Stimulated activated CD8-positive, alpha-beta memory T cell treated with anti-CD3 and anti-CD28 coated beads, Interleukin-12 subunit alpha, Interleukin-12 subunit beta, amount 100 ng/mL, for 24 hours (primary cell): Measurements from ENCODE around the gene SLC44A1.
A peak's percentile ranks its signal among the peaks of the same experiment; 100 is the strongest.

Source experiments
- DNase-seq: peaks from one replicate; pipeline ENCODE4 v3.0.0-alpha.2; 2020; ENCODE audit errors: extremely low read depth

The SLC44A1 gene

GRCh38 chr9:105392531-105392930 lies 148.1 kb downstream of the SLC44A1 start:
- DNase-seq = no peak

DNA sequence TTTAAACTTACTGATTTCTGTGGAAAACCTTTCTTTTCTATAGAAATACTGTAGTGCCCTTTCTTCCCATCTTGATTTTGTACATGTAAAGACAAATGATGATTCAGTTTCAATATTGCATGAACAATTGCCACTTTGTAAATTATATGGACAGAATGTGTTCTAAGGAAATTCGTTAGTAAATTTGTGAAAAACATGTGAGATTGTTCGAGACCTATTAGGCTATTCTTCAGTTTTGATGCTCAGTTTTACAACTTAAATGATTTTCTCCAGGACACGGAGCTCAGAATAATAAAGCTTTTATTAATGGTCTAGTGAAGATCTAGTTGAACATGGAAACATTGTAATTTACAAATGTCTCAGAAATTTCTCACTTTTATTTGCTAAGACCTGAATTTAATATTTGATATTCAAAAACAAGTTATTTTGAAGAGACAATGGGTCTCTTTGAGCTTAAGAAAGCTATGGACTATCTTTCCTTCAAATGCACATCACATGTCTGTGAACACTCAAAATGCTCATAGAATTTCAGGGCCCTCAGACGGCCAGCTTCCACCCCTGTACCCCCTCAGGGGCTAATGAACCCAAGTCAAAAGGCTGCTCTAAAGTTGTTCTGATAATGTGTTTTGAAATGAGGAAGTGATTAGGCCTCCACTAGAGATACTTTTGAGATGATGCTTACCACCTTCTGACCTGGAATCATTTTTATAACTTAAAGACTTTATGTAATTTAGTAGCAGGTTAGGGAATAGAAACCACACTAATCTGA lies 149.3 kb downstream of the SLC44A1 start:
- no peak for DNase-seq

GRCh38 chr9:105396441-105396840 lies 152.0 kb downstream of the SLC44A1 start:
- DNase-seq = no peak

DNA sequence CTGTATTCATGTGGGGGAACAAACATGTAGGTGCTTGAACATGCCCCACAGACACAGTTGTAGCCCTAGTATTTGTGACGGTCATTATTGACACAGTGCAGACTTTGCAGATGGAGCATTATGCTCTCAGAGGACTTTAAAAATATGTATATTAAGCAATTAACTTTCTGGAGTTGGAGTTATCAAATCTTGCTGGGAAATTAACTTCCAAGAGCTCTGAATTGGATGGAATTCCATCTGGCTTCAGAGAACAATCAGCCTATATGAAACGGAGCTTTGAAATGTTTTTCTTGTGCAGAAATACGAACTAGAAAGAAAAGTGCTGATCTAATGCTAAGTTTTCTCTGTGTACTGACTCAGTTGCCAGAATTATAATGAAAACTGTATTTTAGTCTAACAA lies 152.4 kb downstream of the SLC44A1 start:
- no peak for DNase-seq

GRCh38 chr9:105399117-105399516 lies 154.7 kb downstream of the SLC44A1 start:
- DNase-seq = no peak

DNA sequence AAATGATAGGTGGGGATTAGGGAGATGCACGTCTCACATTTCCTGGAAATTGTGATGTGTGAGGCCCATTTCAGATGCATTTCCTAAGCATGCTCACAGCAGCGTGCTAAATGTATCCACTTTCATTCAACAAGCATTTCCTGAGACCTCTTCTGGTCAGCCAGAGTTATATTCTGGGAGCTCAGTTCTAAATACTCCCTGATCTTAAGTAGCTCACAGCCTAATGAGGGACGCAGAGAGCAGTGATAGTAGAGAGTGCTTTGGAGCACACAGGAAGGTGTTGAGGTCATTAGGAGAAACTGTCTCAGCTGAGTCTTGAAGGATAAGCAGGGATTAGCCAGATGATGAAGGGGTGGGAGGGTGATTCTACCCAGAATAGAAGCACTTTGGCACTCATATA lies 157.2 kb downstream of the SLC44A1 start:
- no peak for DNase-seq

- no peak for DNase-seq
Observed at GRCh38 chr9:105403552-105404248, 159.2 kb downstream of the SLC44A1 start.

DNA sequence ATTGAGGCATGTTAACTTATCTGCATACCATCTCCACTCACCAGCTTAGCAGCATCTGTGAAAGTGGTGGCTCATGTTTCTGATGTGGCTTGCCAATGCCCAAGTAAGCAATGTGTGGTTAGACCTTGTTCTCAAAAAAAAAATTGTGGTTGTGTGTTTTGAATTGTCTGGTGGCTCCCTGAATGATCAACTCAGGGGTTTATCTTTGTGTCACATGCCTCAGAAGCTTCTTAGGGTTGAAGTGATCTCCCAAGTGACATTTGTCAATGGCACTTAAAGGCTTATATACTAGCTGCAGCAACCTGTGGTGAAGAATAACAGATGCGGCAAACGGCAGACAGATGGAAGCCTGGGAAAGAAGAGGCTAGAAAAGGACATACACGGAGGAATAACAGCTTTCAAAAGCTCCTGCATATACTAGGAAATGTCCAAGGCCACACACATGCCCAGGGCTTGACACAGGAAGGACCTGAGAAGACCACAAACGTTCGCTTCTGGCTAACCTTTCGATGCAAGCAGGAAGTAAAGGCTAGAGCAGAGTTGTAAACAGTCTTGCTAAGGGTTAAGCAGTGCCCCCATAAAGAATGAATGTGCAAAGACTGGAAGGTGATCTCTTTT lies 161.2 kb downstream of the SLC44A1 start:
- peak; percentile 20 for DNase-seq

DNA sequence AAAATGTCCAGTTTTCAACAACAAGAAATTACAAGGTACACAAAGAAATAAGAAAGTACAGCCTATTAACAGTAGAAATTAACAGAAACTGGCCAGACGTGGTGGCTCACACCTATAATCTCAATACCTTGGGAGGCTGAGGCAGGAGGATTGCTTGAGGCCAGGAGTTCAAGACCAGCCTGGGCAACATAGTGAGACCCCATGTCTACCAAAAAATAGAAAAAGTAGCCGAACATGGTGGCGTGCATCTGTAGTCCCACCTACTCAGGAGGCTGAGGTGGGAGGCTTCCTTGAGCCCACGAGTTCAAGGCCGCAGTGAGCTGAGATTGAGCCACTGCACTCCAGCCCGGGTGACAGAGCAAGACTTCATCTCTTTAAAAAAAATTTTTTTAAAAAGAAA lies 161.9 kb downstream of the SLC44A1 start:
- DNase-seq = no peak

GRCh38 chr9:105413525-105413924 lies 169.1 kb downstream of the SLC44A1 start:
- DNase-seq = no peak

DNA sequence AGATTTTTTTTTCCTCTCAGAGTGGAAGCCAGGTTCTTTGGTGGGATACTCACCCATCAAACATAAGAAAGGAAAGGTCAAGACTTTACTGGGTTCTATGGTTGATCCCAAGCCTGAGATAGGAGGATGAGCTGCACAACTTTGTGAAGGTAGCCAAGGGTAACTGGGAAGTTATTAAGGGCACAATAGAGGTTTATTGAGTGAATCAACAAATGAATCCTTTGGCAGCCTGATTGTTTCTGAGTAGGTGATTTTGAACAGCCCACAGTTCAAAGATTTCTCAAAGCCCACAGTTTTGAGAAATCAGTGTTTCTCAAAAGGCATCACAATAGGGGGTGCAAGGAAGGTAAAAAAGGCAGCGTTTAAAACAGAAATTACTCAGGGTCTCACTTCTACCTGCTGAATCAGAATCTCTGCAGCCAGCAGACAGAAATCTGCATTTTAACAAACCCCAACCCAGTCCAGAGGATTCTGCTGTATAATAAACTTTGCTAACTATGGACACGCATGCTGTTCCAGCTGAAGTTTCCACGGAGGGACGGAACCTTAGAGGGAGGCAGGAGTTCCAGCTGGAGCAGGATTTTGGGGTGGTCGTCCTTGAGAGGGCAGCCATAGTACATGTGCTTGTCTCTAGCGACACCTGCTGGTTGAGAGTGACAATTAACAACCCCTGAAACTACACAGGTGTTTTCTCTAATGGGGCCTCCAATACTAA lies 170.7 kb downstream of the SLC44A1 start:
- DNase-seq = peak; percentile 9

DNA sequence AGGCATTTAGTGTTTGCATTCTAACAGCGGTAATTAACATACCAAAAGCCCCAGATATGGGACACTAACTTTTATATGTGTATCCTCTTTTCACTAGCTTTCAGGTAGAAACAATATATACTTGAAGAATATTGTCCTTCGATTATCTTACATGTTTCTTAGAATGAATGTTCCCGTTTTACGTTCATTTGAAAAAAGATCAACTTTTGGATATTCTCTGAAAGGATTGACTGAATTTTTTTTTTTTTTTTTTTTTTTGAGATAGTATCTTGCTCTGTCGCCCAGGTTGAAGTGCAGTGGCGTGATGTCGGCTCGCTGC lies 171.2 kb downstream of the SLC44A1 start:
- DNase-seq = no peak

GRCh38 chr9:105416840-105417239 lies 172.4 kb downstream of the SLC44A1 start:
- no peak for DNase-seq

DNA sequence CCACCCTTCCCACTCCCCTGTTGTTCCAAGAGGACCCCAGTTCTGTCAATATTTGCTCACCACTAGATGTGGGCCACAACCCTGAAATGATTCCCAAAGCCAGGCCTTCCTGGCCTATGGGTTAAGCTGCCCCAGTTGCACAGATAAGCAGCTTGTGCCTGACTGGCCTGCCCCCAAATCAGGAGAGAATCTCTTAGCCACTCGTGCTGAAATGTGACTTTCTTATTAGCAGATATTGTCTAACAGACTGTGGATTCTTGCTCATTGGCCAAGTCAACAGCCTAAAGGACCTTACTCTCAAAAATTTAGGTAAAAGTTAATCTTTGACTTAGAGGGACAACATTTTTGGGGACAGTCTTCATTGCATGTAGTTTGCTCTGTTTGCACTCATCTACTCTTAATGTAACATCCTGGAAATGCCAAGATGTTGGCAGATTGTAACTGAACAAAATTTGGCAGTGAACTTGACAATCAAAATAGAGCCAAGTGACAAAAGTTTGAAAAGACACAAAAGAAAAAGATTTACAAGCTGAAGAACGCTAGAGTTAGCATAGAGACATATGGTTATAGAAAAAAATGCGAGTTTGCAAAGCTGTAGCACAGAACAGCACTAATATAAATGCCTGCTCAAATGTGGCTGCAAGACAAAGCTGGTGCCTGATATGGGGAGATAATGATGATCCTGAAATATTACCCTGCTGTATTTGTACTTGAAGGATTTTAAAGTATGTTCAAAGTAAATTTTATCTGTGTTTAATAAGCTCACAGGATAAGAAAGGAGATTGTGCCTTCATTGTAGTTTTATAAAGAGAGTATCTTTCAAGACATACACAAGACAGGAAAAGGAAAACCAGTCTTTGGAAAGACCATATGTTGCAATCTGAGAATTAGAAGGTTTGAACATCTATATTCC lies 174.4 kb downstream of the SLC44A1 start:
- no peak for DNase-seq

DNA sequence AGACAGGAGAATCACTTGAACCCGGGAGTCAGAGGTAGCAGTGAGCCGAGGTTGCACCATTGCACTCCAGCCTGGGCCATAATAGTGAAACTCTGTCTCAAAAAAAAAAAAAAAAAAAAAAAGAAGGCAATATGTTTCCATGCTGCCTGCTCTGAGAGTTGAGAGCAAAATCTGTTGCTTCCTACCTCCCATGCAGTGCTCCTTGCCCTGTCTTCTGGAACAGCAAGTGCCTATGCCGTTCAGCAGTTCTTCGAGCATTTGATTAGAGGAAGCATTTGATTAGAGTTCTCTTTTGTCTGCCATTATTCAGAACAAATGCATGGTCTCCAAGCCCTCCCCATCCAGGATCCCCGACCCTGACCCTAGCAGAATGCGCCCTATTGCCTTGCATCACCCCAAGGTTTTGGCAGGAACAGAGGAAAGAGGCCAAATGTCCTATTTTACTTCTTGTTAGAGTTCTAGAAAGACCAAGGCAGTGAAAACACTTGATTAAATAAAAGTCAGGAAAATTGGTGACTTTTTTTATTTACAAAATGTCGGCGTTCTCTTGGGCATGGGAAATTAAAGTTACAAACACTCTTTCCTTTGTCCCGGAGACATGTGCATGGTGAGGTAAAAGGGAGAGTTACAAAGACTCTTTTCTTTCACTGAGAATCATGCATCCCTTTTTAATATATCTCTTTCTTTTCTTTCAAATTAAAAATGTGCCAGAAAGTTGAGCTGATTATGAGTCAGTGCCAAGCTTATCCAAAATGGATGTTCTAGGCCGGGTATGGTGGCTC lies 175.6 kb downstream of the SLC44A1 start:
- no peak for DNase-seq

DNA sequence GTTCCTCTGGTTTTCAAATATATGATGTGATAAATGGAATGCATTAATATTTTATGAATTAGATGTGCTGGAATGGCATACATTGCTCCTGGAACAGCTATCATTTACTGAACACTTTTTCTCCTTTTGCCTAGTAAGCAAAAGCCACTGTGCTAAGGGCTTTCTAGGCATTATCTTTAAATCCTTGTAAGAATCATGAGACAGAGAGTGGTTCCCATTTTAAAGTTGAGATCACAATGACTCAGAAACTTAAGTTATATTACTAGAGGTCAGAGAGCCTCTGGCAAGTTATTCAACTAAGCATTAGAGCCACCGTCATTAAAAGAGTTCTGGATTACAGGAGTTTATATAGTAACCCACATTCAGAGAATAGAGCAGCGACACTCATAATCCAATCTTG lies 176.7 kb downstream of the SLC44A1 start:
- no peak for DNase-seq

GRCh38 chr9:105421864-105422263 lies 177.4 kb downstream of the SLC44A1 start:
- no peak for DNase-seq

- DNase-seq = no peak
Observed at GRCh38 chr9:105425816-105426433, 181.5 kb downstream of the SLC44A1 start.

- DNase-seq = no peak
Observed at GRCh38 chr9:105426657-105427056, 182.2 kb downstream of the SLC44A1 start.
